Measurements from ENCODE around the gene AOC2.
"Not testable (repeated sequence)": the region's sequence is repeated elsewhere in the genome, so short reads cannot be mapped to it uniquely, and the experiment has no call there.

AOC2 gene

DNA sequence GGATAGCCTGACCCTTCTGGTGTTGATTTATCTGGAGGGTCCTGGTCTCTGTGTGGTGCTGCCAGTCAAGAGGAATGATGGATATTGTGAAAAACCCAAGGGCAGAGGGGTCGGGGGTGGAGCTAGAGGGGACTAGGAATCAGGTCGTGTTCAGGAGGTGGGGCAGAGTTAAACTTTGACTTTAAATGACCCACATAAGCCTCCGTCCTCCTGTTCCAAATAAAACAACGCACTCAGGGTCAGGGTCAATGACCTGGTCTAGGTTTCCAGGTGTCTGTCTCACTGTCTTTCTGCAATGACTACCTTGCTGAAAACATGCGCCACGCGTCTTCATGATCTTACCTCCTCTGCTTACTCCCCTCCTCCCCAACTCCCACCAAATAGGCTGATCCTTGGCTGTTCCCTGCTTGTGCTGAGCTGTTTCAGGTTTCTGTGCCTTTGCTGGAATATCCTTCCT, 21.3 kb downstream of the AOC2 start:
- TF ChIP-seq, protein P1, sequence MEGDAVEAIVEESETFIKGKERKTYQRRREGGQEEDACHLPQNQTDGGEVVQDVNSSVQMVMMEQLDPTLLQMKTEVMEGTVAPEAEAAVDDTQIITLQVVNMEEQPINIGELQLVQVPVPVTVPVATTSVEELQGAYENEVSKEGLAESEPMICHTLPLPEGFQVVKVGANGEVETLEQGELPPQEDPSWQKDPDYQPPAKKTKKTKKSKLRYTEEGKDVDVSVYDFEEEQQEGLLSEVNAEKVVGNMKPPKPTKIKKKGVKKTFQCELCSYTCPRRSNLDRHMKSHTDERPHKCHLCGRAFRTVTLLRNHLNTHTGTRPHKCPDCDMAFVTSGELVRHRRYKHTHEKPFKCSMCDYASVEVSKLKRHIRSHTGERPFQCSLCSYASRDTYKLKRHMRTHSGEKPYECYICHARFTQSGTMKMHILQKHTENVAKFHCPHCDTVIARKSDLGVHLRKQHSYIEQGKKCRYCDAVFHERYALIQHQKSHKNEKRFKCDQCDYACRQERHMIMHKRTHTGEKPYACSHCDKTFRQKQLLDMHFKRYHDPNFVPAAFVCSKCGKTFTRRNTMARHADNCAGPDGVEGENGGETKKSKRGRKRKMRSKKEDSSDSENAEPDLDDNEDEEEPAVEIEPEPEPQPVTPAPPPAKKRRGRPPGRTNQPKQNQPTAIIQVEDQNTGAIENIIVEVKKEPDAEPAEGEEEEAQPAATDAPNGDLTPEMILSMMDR (conservative IDR thresholded peaks at IDR 0.05) = no peak
- no peak overlapping the region for H3K27ac ChIP-seq

DNA sequence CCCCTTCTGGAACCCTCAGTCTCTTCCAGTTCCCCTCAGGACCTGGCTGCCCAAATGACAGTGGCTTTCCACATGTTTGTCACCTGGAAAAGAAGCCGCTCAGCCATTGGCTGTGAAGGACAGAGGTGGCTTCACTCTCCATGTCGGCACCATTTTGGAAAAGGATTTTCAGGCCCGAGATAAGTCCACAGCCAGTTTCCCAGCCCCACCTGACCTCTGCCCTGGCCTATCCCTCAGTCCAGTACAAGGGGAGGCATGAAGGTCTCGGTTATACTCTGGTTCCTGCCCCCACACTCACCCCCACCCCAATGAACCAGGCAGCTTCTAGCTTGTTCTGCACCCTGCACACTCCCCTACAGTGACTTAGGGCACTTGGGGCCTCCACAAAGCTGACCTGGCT, 21.8 kb downstream of the AOC2 start:
- H3K27ac ChIP-seq = no peak overlapping the region
- TF ChIP-seq, protein P1 (conservative IDR thresholded peaks at IDR 0.05) = no peak

DNA sequence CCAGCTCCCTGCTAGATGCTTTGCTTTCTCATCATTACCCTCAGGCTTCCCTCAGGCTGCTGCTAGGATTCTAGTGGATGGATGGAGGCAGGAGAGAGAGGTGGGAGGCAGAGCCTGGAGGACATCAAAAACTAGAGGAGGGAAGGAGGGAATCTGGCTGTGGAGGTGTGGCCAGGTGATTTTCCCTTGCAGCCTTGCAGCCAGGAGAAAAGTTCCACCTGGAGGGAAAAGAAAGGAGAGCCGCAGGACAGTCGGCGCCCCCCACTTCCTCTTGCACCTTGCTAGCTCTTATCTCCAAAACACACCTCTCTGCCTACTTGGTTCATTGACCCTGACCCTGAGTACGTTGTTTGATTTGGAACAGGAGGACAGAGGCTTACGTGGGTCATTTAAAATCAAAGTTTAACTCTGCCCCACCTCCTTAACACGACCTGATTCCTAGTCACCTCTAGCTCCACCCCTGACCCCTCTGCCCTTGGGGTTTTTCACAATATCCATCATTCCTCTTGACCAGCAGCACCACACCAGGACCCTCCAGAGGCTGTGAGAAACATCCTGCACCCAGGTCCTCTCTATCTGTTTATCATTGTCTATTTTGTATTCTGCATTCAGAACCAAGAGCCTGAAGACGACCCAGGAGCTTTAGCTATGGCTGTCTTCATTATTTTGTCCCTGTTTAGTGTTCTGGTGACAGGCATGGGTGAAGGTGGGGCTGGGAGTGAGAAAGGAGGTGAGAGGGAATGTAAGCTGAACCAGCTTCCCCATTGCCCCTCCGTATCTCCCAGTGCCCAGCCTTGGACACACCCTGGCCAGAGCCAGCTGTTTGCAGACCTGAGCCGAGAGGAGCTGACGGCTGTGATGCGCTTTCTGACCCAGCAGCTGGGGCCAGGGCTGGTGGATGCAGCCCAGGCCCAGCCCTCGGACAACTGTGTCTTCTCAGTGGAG, 22.5 kb downstream of the AOC2 start:
- TF ChIP-seq, protein P1 (conservative IDR thresholded peaks at IDR 0.05) = no peak

DNA sequence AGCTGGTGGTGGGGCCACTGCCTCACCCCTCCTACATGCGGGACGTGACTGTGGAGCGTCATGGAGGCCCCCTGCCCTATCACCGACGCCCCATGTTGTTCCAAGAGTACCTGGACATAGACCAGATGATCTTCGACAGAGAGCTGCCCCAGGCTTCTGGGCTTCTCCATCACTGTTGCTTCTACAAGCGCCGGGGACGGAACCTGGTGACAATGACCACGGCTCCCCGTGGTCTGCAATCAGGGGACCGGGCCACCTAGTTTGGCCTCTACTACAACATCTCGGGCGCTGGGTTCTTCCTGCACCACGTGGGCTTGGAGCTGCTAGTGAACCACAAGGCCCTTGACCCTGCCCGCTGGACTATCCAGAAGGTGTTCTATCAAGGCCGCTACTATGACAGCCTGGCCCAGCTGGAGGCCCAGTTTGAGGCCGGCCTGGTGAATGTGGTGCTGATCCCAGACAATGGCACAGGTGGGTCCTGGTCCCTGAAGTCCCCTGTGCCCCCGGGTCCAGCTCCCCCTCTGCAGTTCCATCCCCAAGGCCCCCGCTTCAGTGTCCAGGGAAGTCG, 23.4 kb downstream of the AOC2 start:
- H3K27ac ChIP-seq = not testable (repeated sequence)

More for the DNA sequence above, 22.5 kb downstream of the AOC2 start:
- H3K27ac ChIP-seq = no peak overlapping the region

DNA sequence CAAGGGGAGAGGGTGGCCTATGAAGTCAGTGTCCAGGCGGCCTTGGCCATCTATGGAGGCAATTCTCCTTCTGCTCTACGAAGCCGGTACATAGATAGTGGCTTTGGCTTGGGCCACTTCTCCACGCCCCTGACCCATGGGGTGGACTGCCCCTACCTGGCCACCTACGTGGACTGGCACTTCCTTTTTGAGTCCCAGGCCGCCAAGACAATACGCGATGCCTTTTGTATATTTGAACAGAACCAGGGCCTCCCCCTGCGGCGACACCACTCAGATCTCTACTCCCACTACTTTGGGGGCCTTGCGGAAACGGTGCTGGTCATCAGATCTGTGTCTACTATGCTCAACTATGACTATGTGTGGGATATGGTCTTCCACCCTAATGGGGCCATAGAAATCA, 24.0 kb downstream of the AOC2 start:
- no peak overlapping the region for H3K27ac ChIP-seq
- TF ChIP-seq, protein P1 (conservative IDR thresholded peaks at IDR 0.05) = no peak

DNA sequence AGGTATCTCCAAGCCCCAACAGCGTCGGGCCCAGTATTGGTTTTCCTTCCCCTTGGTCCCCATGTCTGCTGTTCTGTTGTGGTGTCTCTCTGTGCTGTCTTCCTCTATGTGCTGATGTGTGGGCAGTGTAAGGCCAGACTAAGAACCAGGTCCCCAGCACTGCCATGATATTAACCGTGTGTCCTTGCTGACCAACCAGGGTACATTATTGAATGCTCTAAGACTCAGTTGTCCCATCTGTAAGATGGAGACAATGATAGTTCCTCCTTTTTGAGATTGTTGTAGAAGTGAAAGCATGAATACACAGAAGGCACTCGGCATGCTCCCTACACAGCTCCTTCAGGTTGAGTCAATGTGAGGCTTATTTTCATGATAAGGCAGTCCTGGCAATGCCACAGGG, 27.3 kb downstream of the AOC2 start:
- TF ChIP-seq, protein P1 (conservative IDR thresholded peaks at IDR 0.05) = no peak
- H3K27ac ChIP-seq = no peak overlapping the region

DNA sequence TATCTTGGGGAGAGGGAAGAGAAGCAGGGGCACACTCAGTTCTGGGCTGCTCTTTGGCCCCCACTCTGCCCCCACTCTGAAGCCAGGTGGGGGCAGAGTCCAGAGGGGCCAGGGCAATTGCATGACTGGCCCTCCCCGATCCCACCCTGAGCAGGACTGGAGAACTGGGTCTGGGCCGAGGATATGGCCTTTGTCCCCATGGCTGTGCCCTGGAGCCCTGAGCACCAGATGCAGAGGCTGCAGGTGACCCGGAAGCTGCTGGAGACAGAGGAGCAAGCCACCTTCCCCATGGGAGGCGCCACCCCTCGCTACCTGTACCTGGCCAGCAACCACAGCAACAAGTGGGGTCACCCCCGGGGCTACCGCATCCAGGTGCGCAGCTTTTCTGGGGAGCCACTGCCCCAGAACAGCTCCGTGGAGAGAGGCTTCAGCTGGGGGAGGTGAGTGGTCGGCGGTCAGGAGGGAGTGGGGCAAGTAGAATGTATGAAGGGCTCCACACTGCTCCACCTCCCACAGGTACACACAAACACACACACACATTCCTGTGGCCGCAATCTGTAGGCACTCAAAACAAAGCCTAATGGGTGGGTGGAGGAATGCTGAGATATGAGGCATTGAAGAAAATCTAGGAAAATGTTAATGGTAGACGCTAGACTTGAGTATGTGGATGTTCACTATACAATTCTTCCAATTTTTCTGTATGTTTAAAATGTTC, 28.0 kb downstream of the AOC2 start:
- TF ChIP-seq, protein P1 (conservative IDR thresholded peaks at IDR 0.05) = no peak
- H3K27ac ChIP-seq = no peak overlapping the region

All from VCaP (cell line).